ENCODE measurements around the gene WDR47.
"Not testable (repeated sequence)": the region's sequence is repeated elsewhere in the genome, so short reads cannot be mapped to it uniquely, and the experiment has no call there.

Gene WDR47

DNA sequence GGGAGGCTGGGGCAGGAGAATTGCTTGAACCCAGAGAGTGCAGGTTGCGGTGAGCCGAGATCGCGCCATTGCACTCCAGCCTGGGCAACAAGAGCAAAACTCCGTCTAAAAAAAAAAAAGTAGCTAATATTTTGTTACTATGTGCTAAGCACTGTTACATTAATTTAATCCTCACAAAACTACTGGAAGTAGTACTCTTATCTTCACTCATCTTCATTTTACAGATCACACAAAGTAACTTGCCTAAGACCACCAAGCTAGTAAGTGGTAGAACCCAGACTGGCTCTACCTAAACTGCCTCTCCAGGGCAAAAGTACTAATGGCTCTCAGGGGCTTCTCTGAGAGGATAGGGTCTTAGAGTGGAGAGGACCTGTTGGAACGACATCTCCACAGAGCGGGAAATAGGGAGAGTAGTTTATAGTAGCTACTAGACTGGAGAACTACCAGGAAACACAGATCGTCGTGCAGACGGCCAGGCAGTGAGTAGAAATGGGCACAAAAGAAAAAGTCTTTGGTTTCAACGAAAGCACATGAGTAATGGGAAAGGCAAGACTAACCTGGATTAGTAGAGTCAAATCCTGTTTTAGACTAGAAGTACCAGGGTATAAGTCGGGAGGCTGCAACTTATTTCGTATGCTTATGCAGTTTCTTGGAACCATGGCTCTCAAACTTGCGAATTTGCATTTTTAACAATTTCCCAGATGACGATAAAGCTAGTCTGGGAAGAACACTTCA lies 80.0 kb downstream of the WDR47 start:
- no peak for DNase-seq

DNA sequence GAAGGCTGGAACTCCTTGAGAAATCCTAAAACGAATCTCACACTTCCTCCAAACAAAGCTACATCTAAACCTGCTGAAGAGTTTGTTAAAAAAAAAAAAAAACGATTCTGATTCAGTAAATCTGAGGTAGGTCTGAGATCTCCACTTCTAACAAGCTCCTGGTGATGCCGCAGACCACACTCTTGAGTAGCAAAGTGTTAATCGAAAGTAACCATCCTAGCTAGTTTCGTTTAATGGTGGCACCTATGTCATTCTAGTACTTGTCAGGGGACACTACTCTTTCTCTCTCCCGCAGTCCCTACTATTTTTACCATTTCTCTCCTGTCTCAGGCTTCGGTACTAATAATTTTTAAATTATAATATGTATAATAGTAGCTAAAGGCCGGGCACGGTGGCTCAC lies 80.7 kb downstream of the WDR47 start:
- no peak for DNase-seq

DNA sequence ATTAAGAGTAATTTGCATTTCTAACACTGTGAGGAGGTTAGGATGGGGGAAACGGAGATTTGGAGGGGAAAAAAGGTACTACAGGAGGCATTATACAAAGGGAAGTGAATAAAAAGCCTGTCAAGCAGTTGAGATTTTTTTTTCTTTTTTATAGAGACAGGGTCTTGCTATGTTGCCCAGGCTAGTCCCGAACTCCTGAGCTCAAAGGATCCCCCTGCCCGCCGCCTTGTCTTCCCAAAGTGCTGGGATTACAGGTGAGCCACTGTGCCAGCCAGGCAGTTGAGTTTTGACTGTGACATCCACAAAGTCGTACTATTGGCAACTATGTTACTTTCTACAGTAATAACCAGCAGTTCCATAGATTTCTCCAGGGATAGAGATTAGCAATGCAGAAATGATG lies 81.2 kb downstream of the WDR47 start:
- DNase-seq = no peak

DNA sequence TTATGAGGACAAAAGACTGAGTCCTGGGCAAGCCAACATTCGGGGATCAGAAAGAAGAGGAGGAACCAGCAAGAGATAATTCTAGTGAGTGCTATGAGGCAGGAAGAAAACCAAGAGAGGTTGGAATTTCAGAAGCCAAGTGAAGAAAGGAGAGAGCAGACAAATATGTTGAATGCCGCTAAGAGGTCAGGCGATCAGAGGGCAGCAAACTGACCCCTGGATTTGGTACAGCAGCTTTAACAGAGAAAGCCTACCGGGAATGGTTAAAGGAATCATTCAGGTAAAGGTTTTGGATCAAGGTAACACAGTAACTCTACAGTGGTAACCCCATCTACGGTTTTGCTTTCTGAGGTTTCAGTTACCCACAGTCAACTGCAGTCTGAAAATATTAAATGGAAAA lies 84.0 kb downstream of the WDR47 start:
- no peak for DNase-seq

DNA sequence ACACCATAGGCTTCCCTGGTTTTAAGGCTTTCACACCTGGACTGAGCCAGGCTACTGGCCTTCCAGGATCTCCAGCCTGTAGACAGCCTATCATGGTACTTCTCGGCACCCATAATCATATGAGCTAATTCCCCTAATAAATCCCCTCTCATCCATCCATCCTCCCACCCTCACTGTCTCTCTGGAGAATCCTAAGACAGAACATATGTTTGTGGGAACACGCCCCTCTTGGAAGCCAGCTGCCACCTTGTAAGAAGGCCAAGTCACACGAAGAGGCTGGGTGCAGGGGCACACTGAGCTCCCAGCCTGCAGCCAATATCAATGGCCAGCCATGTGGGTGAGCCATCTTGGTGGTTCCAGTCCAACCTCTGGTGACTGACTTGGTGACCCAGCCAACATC lies 86.0 kb downstream of the WDR47 start:
- DNase-seq = no peak

DNA sequence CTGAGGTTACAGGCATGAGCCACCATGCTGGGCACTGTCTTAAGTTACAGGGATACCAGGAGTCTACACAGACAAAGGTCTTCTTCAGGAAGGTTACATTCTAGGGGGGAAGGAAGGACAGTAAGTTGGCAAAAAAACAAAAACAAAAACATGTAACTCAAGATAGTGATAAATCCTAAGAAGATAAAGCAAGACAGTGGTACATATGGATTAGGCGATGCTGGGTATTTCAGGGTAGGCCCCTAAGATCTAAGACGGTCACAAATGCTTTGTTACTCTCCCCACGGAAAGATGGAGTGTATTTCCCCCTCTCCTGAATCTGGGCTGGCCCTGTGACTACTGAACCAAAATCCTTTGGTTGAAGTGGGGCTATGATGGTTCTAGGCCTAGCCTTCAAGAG lies 86.8 kb downstream of the WDR47 start:
- DNase-seq = no peak

DNA sequence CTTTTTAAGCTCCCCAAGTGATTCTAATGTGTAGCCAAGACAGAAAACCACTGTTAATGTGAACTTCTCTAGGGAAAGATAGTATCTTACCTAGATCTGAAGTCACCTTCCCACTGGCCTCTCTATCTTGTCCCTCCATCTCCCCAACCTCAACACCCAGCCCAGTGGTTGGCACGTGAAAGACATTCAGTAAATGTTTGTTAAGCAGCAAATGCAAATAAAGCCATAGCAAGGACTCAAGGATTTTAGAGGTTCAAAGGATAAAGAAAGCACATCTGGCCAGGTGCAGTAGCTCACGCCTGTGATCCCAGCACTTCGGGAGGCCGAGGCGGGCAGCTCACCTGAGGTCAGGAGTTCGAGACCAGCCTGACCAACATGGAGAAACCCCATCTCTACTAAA lies 88.5 kb downstream of the WDR47 start:
- DNase-seq = no peak

DNA sequence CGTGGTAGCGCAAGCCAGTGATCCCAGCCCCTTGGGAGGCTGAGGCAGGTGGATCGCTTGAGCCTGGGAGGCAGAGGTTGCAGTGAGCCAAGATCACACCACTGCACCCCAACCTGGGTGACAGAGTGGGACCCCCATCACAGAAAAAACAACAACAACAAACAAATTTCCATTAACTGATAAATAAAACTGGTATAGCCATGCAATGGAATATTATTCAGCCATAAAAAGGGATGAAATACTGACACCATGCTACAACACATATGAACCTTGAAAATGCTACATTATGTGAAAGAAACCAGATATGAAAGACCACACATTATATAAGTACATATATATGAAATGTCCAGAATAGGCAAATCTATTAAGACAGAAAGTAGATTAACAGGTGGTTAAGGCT lies 90.7 kb downstream of the WDR47 start:
- no peak for DNase-seq

DNA sequence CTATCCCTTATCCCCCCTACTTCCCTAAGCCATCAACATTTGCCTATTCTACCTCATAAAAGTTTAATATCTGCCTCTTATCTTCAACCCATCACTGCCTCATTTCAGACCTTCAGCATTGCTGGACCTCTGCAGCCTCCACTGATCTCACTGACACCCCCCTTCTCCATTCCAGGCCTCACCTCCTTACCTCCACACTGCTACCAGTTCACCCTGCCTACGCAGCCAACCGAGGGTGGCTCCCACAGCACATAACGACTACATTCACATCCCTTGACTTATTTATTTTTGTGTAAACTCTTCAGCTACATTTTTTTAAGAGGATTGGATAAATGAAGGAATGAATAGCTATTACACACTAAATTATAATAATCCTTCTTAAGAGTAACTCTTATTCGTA lies 92.9 kb downstream of the WDR47 start:
- DNase-seq = no peak

DNA sequence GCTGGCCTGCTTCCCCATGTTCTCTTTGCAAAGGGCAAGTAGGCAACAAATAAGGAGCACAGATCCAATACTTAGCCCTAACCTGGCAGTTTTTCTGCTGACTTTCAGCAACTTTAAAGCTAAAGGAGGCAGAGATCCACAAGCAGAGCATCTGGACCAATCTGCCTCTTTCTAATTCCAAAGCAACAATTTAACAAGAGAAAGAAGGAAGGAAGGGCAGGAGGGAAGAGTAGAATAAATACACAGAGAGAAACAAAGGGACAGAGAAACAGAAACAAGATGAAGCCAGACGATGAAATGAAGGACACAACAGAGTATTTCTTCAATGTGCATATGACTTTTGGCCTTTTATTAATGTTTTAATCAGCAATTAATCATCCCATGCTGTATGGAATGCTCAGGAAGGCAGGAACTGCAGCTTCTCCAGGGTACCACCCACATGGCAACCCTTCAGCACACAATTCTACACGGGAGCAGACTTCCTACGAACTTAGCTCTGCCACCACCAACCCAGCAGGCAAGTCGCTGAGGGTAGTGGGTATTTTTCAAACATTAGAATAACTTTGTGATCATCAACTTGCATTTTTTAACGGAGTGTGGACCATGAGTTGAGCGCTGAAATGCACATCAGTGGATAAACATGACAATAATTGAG lies 93.9 kb downstream of the WDR47 start:
- DNase-seq = no peak

DNA sequence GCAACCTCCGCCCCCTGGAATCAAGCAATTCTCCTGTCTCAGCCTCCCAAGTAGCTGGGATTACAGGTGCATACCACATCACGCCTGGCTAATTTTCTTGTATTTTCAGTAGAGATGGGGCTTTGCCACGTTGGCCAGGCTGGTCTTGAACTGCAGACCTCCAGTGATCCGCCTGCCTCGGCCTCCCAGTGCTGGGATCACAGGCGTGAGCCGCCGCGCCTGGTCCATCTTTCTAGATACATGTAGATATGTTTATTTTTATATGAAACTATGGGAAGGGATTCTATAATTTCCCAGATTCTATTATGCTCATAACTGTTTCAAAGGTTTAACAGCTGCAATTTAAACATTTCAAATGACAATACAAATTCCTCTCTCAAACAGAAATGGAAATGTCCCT lies 105.7 kb downstream of the WDR47 start:
- no peak for DNase-seq

DNA sequence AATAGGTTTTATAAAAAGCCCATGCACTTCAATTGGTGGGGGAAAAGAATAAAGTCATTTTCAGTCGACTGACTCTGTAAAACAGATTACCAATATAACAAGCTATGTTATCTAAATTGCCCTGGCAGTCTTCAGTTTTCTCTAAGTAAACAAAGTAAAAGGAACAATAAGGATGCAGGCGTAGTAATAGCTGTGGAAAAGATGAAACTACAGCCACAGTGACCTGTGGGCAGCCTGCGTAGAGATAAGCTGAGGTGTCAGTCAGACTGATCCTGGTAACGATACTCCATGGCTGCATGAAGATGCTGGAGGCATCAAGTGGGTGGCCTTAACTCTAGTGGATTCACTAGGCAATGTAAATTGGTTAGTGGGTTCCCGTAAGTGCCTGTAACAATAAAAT lies 108.0 kb downstream of the WDR47 start:
- DNase-seq = no peak

DNA sequence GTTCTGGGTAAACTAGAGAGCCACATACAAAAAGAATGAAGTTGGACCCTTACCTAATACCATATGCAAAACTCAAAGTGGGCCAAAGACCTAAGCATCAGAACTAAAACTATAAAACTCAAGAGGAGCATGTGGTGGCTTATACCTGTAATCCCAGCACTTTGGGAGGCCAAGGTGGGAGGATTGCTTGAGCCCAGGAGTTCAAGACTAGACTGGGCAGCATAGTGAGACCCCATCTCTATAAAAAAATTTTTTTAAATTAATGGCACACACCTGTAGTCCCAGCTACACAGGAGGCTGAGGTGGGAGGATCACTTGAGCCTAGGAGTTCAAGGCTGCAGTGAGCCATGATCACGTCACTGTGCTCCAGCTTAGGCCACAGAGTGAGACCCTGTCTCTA lies 114.3 kb downstream of the WDR47 start:
- DNase-seq = not testable (repeated sequence)

DNA sequence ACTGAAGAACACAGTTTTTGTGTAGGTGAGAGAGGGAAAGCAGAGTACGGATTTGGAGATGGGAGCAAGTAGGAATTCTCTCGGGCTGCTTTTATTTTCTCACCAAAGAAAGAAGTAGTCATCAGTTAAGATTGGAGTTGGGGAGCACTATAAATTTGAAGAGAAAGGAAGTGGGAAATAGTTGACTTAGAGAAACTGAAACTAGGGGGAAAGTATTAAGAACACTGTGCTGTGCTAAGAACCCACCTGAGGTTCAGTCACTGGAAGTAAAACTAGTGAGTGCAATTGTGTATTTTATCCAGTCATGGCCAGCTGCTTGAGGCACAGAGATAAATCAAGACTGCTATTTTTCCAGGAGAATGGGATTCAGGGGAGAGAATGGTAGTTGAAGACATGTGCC lies 116.0 kb downstream of the WDR47 start:
- no peak for DNase-seq

Data from suppressor macrophage treated with lipopolysaccharide for 4 hours (primary cell).